ENCODE results near the gene CLIC2. TPM values are rescaled to one million over a fixed set of nuclear protein-coding genes. Genes with fewer than 3 reads are reported as not detected.
"Not testable (repeated sequence)": the region's sequence is repeated elsewhere in the genome, so short reads cannot be mapped to it uniquely, and the experiment has no call there.

CLIC2 gene
- total RNA-seq (ENCODE audit: low replicate concordance) = 0.28 TPM in 1 of 2 replicates, not detected in the other

GRCh38 chrX:155334486-155335336, at the start of gene CLIC2:
Gene CLIC2, minus strand, starts transcription at chrX:155334614. Its CDS starts 187 bp downstream, at chrX:155334427.
- Histone ChIP-seq H3F3A (ENCODE audit: low read depth) (no peaks in the 10 kb centered on the region), H3K79me2 (ENCODE audit: low read depth) (no peaks in the 10 kb centered on the region), H3K27ac (no peak within 1 kb of the TSS), H3K4me2 (no peak within 1 kb of the TSS), H3K4me3 (no peak within 1 kb of the TSS), H3K9ac (no peak within 1 kb of the TSS), H3K9me3 (ENCODE audit: low read depth) (no peaks in the 10 kb centered on the region), H3K27me3 (no peaks in the 10 kb centered on the region), H4K20me1 (ENCODE audit: low read depth) (no peaks in the 10 kb centered on the region), H3K36me3 (no peaks in the 10 kb centered on the region), H2AFZ (replicated peaks) (no peak within 1 kb of the TSS), H3K4me1 (no peaks in the 10 kb centered on the region)
- no peaks in the 10 kb centered on the region for H3K4me1 Mint-ChIP-seq
- no peaks in the 10 kb centered on the region for H3K9me3 Mint-ChIP-seq
- DNase-seq (ENCODE audit: low spot score) = no peak
- no peak within 1 kb of the TSS for H3K27ac Mint-ChIP-seq
- no peak within 1 kb of the TSS for H3K4me3 Mint-ChIP-seq
- no peaks in the 10 kb centered on the region for H3K27me3 Mint-ChIP-seq (ENCODE audit: insufficient read depth, low read depth)
- TF ChIP-seq, protein P1, sequence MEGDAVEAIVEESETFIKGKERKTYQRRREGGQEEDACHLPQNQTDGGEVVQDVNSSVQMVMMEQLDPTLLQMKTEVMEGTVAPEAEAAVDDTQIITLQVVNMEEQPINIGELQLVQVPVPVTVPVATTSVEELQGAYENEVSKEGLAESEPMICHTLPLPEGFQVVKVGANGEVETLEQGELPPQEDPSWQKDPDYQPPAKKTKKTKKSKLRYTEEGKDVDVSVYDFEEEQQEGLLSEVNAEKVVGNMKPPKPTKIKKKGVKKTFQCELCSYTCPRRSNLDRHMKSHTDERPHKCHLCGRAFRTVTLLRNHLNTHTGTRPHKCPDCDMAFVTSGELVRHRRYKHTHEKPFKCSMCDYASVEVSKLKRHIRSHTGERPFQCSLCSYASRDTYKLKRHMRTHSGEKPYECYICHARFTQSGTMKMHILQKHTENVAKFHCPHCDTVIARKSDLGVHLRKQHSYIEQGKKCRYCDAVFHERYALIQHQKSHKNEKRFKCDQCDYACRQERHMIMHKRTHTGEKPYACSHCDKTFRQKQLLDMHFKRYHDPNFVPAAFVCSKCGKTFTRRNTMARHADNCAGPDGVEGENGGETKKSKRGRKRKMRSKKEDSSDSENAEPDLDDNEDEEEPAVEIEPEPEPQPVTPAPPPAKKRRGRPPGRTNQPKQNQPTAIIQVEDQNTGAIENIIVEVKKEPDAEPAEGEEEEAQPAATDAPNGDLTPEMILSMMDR (IDR thresholded peaks at IDR 0.05) = no peak
- TF ChIP-seq EZH2 (IDR thresholded peaks at IDR 0.05) = no peak
- TF ChIP-seq EZH2phosphoT487 (IDR thresholded peaks at IDR 0.05) = no peak
- H3K36me3 Mint-ChIP-seq = no peaks in the 10 kb centered on the region

GRCh38 chrX:155382529-155382967, 48.1 kb upstream of the CLIC2 start:
- not testable (repeated sequence) for H3K4me1 Mint-ChIP-seq; H3K9me3 Mint-ChIP-seq; H3K36me3 Mint-ChIP-seq; H3K27ac Mint-ChIP-seq; H3K27me3 Mint-ChIP-seq (ENCODE audit: insufficient read depth, low read depth); H3K4me1 ChIP-seq; H3K9ac ChIP-seq; H2AFZ ChIP-seq (replicated peaks); H4K20me1 ChIP-seq (ENCODE audit: low read depth); H3K79me2 ChIP-seq (ENCODE audit: low read depth); H3F3A ChIP-seq (ENCODE audit: low read depth); H3K4me3 Mint-ChIP-seq; DNase-seq (ENCODE audit: low spot score); H3K4me3 ChIP-seq; H3K36me3 ChIP-seq; H3K4me2 ChIP-seq; H3K27me3 ChIP-seq; H3K9me3 ChIP-seq (ENCODE audit: low read depth); H3K27ac ChIP-seq

GRCh38 chrX:155381843-155382528, 47.6 kb upstream of the CLIC2 start, which contains the start of gene F8A2:
Gene F8A2, plus strand, starts transcription at chrX:155382095. Its CDS starts 20 bp downstream, at chrX:155382115.
- not testable (repeated sequence) for H3F3A ChIP-seq (ENCODE audit: low read depth); H3K9ac ChIP-seq; H3K36me3 Mint-ChIP-seq; H3K4me3 Mint-ChIP-seq; H3K27ac ChIP-seq; H3K79me2 ChIP-seq (ENCODE audit: low read depth); DNase-seq (ENCODE audit: low spot score); H2AFZ ChIP-seq (replicated peaks); H3K4me3 ChIP-seq; H3K27me3 Mint-ChIP-seq (ENCODE audit: insufficient read depth, low read depth); H3K36me3 ChIP-seq; H3K9me3 ChIP-seq (ENCODE audit: low read depth); H3K27me3 ChIP-seq; H3K4me2 ChIP-seq; H4K20me1 ChIP-seq (ENCODE audit: low read depth); H3K4me1 Mint-ChIP-seq; H3K4me1 ChIP-seq; H3K27ac Mint-ChIP-seq; H3K9me3 Mint-ChIP-seq

DNA sequence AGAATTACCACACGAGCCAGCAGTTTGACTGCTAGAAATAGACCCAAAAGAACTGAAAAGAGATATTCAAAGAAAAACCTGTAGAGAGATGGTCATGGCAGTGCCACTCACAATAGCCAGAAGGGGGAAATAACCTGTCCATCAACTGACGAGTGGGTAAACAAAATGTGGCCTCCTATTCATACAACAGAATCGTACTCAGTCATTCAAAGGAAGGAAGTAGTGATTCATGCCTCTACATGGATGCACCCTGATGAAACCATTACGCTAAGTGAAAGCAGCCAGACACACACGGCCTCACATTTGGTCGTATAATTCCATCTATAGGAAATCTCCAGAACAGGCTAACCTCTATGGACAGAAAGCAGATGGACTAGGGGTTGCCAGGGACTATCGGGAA, 45.4 kb upstream of the CLIC2 start:
- not testable (repeated sequence) for H3K27ac ChIP-seq; H3K9me3 ChIP-seq (ENCODE audit: low read depth); H3K79me2 ChIP-seq (ENCODE audit: low read depth); H4K20me1 ChIP-seq (ENCODE audit: low read depth); H3K9me3 Mint-ChIP-seq; H3K4me3 Mint-ChIP-seq; H3K36me3 ChIP-seq; H3K4me1 Mint-ChIP-seq; H3K4me1 ChIP-seq; H3K9ac ChIP-seq; H3K36me3 Mint-ChIP-seq; H3K27me3 ChIP-seq; H3K4me3 ChIP-seq; H3K4me2 ChIP-seq; H2AFZ ChIP-seq (replicated peaks); H3F3A ChIP-seq (ENCODE audit: low read depth); DNase-seq (ENCODE audit: low spot score); H3K27me3 Mint-ChIP-seq (ENCODE audit: insufficient read depth, low read depth); H3K27ac Mint-ChIP-seq

- not testable (repeated sequence) for H3K79me2 ChIP-seq (ENCODE audit: low read depth); H3K4me3 Mint-ChIP-seq; H3K4me1 Mint-ChIP-seq; H3K27me3 Mint-ChIP-seq (ENCODE audit: insufficient read depth, low read depth); H3K36me3 Mint-ChIP-seq; H3K9me3 Mint-ChIP-seq; H3F3A ChIP-seq (ENCODE audit: low read depth); H4K20me1 ChIP-seq (ENCODE audit: low read depth); H3K4me3 ChIP-seq; H3K9me3 ChIP-seq (ENCODE audit: low read depth); H3K4me1 ChIP-seq; H3K36me3 ChIP-seq; H3K4me2 ChIP-seq; H3K27ac Mint-ChIP-seq; H3K27ac ChIP-seq; DNase-seq (ENCODE audit: low spot score); H2AFZ ChIP-seq (replicated peaks); H3K9ac ChIP-seq; H3K27me3 ChIP-seq
Measured at GRCh38 chrX:155373777-155374458, 39.5 kb upstream of the CLIC2 start.

DNA sequence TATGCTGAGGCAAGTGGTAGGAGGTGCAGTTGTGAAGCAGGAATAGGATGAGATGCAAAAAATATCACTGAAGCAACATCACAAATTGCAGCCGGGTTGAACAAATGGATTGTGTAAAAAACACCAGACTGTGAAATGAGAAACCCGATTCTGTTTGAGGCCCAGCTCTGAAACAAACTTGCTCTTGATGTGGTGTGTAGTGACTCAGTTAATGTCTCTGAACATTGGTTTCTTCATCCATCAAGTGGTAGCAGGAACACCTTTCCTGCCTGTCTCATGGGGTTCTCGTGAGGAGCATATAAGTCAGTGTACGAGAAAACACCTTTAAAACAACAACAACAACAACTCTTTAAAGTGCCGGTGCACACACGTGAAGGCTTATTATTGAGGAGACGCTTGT, 29.3 kb upstream of the CLIC2 start:
- H3K36me3 Mint-ChIP-seq; H3K36me3 ChIP-seq; H3K4me2 ChIP-seq; H3K4me3 Mint-ChIP-seq; H2AFZ ChIP-seq (replicated peaks); H3K9ac ChIP-seq; H4K20me1 ChIP-seq (ENCODE audit: low read depth); H3K27me3 Mint-ChIP-seq (ENCODE audit: insufficient read depth, low read depth); H3F3A ChIP-seq (ENCODE audit: low read depth); H3K4me1 Mint-ChIP-seq; H3K27ac ChIP-seq; H3K9me3 ChIP-seq (ENCODE audit: low read depth); H3K4me3 ChIP-seq; H3K9me3 Mint-ChIP-seq; H3K27ac Mint-ChIP-seq; H3K27me3 ChIP-seq; H3K79me2 ChIP-seq (ENCODE audit: low read depth); H3K4me1 ChIP-seq; DNase-seq (ENCODE audit: low spot score): not testable (repeated sequence)

Measured in neural progenitor cell (in vitro differentiated cells).